ENCODE data around the gene USH2A.

Gene USH2A, protein sequence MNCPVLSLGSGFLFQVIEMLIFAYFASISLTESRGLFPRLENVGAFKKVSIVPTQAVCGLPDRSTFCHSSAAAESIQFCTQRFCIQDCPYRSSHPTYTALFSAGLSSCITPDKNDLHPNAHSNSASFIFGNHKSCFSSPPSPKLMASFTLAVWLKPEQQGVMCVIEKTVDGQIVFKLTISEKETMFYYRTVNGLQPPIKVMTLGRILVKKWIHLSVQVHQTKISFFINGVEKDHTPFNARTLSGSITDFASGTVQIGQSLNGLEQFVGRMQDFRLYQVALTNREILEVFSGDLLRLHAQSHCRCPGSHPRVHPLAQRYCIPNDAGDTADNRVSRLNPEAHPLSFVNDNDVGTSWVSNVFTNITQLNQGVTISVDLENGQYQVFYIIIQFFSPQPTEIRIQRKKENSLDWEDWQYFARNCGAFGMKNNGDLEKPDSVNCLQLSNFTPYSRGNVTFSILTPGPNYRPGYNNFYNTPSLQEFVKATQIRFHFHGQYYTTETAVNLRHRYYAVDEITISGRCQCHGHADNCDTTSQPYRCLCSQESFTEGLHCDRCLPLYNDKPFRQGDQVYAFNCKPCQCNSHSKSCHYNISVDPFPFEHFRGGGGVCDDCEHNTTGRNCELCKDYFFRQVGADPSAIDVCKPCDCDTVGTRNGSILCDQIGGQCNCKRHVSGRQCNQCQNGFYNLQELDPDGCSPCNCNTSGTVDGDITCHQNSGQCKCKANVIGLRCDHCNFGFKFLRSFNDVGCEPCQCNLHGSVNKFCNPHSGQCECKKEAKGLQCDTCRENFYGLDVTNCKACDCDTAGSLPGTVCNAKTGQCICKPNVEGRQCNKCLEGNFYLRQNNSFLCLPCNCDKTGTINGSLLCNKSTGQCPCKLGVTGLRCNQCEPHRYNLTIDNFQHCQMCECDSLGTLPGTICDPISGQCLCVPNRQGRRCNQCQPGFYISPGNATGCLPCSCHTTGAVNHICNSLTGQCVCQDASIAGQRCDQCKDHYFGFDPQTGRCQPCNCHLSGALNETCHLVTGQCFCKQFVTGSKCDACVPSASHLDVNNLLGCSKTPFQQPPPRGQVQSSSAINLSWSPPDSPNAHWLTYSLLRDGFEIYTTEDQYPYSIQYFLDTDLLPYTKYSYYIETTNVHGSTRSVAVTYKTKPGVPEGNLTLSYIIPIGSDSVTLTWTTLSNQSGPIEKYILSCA (N-terminal part only)

DNA sequence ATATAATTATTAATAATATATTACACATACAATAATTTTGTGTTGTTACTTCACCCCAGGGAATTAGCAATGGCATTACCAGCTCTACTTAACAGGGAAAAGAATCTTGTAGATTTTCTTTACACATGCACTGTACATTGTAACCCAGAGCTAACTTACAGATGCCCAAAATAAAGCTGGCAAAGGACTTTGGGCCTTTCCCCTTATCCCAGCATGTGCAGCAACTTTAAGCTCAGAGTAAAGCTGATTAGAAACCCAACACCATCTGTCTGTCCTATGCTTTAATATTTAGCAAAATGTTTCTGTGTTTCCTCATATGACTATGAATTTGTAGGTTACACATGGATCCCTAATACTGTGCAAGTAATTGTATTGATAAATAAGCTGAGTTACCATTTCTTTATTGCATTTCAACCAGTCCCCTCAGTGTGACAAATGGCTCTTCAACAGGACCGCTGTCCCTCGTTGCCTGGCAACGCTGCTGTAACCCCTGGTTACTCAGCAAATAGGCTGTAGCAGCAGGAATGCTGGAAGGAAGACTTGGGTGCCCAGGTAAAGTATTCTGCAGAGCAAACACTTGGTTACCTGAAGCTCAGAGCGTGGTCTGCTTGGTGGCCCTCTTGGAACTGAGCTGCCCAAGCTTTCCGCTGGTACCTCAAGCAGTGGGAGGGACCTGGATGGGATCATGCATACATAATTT, at the start of gene USH2A:
Gene USH2A (minus strand): TSS at position 628 of the 700 bp plus-strand sequence. CDS start 1,112 bp downstream, outside the sequence.
- DNase-seq, result peak; percentile 22

DNA sequence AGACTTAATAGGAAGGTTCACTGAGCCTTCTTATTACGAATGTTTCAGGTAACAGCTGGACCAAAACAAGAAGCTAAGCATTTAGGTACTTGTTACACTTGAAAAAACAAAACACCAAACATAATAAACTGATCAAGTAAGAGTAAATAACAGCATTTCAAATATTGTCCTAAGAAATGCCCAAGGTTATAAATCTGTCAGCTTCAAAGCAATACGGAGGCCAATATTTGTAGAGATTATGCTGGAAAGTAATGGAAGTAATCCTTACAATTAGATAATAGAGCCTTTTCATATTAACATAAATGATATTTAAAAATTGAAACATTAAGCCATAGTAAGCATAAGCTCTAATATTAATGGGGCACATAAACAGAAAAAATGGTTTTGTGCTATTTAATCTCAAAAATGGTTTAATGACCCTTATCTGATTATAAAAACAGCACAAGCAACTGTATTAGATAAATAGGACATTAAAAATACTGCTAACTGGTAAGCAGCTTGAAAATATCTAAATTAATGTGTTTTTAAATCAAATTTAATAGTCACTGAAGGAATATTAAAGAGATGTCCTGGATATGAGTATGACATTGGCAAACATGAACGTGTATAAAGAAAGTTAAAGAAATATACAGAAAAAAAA, 43.0 kb upstream of the USH2A start:
- no peak for DNase-seq

DNA sequence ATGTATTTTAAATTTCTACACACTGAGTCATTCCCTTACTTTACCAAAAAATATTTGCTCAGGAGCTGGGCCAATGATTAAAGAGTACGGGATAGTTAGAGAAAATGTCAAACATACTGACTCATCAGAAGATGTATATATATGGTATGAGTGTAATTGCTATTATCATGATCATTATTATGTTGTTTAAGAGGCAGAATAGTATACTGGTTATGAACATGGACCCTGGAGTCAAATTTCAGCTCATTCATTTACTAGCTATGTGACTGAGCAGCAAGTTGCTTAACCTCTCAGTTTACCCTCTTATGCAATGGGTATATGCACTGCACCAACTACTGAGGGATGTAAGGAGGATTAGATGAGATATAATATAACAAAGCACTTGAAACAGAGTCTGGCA, 41.2 kb upstream of the USH2A start:
- no peak for DNase-seq

- no peak for DNase-seq
Observed at GRCh38 chr1:216462066-216462775, 39.0 kb upstream of the USH2A start.

- DNase-seq, result no peak
Observed at GRCh38 chr1:216461466-216461865, 38.2 kb upstream of the USH2A start.

DNA sequence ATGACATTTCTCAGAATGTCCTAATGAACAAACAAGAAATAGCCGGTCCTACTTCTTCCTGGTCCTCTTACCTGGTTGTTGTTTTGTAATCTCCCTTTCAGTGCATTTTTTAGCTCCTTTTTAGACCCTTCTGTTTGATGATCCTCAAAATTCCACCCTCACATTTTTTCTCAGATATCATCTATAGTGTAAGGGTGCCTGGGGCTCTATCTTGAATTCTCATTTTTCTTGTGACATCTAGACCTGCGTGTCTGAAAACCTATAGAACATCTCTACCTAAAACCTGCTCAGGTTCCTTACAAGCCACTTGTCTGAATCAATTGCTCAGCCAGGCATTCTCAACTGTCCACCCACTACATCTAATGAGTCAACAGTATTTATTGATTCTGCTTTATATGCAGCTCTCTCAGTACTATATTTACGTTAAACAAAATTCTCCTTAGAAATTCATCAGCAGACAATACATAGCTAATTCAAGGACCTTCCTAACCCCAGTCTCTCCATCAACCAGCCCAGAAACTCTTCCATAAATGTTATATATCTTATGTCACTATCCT, 36.5 kb upstream of the USH2A start:
- DNase-seq, result no peak

DNA sequence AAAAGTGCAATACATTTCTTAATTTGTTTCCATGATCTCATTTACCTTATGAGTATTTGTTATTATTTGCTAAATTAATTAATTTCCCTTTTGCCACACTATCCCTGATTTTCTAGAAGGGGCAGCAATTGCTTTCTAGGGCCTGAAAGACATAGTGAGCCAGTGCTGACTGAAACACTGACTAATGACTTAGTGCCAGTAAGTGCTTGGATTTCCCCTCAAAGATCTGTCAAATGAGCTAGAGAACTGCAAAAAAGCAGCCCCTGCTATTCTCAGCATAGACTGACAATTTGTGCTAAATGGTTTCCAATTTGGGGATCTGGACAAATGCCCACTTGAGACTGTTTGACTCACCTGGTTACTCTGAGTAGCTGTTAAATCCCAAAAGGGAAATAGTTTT, 35.6 kb upstream of the USH2A start:
- no peak for DNase-seq

- no peak for DNase-seq
Observed at GRCh38 chr1:216457356-216457755, 34.1 kb upstream of the USH2A start.

- DNase-seq, result no peak
Observed at GRCh38 chr1:216456682-216457081, 33.4 kb upstream of the USH2A start.

DNA sequence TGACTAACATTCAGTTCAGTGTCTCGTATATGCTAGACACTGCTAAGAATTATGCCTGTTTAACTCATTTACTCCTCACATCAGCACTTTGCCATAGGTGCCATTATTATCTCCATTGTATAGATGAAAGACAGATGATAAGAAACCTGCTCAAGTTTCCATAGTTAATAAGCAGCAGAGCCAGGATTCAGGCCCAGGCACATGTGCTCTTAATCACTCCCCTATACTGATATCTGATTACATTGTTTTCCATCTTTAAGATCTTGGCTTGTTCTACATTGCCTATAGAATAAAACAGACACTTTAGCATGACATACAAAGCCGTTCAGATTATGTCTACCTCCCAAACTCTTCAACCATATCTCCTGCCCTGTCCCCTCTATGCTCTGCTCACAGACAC, 30.5 kb upstream of the USH2A start:
- DNase-seq, result no peak

DNA sequence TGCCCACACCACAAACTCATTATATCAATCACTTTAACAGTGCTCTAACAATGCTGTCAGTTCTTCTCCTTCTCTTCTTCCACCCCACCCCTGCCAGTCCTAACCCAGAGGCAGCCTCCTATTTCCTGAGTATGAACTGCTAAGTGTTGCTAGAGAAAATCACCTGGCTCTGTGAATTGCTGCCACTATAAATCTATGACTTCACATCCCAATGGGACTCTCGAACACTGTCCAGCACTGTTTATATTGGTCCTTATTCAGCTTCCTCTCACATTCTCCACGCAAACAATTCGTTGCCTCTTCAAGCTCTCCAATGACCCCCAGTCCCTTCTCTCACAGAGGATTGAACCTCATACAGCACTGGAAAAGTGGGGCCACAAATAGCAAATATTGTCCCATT, 27.0 kb upstream of the USH2A start:
- no peak for DNase-seq

GRCh38 chr1:216448011-216448510, 24.8 kb upstream of the USH2A start:
- no peak for DNase-seq

- DNase-seq, result no peak
Observed at GRCh38 chr1:216437603-216438002, 14.4 kb upstream of the USH2A start.

- DNase-seq, result no peak
Observed at GRCh38 chr1:216434232-216434631, 11.0 kb upstream of the USH2A start.

DNA sequence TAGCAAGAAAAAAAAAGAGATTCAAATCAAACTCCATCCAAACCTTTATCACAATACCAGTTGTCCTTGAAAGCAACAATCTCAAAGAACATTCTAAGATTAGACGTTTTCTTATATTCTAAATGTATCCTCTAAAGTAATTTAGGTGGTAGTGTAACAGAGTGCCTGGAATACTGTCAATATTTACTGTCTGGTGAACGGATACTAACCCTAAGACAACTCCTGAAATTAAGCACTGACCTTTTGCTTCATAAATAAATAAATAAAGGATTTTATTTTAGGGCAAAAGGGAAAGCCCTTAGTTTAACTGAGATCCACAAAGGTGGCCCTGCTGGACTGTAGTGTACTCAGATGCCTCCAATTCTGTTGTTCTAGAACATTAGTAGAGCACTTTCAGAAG, 9.9 kb upstream of the USH2A start:
- no peak for DNase-seq

GRCh38 chr1:216430744-216431143, 7.5 kb upstream of the USH2A start:
- DNase-seq, result no peak

DNA sequence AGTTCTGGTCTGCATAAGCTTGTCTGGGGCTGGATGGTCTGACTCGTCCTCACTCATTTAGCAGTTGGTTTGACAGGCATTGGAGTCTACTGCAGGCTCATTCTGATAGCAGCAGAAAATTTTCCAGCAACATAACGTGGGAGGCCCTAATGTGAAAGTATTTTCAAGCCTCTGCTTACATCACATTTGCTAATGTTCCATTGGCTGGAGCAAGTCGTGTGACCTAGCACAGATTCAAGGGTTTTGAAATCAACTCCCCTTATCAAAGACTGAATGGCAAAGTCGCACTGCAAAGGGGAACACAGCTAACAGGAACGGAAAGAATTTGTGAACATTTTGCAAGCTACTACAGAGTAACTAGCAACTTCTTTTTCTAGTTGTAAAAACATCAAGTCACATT, 2.3 kb upstream of the USH2A start:
- DNase-seq, result no peak

DNA sequence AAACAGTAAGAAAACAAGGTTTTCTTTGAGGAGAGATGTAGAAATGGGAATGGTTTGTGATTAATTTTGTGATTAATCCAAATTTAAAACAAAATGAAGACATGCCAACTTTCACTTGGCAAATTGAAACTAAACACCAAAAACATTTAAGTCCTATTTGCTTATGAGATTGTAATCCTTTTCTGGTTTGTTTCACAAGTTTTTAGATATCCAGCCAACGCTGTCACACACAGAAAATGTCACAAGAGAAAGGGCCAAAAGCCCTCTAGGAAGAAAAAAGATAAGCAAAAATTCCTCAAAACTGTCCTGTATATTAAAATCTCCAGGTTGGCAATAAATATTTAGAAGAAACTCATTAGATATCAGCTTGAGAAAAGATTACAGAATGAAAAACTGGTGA, 2.5 kb downstream of the USH2A start:
- DNase-seq, result no peak

- no peak for DNase-seq
Observed at GRCh38 chr1:216420263-216420662, 3.0 kb downstream of the USH2A start.

- DNase-seq, result no peak
Observed at GRCh38 chr1:216416488-216416887, 6.8 kb downstream of the USH2A start.

GRCh38 chr1:216410026-216410425, 13.2 kb downstream of the USH2A start:
- no peak for DNase-seq

Measured in NCI-H1417 treated with DMSO at 0.1 percent for 48 hours (cell line).